Measurements from ENCODE around the gene GRIK4. TPM values are rescaled to one million over a fixed set of nuclear protein-coding genes. Genes with fewer than 3 reads are reported as not detected.

The GRIK4 gene
- polyA plus RNA-seq, 1 of the 3 experiments (the other 2 are of a cell fraction), result 0.03 TPM

GRCh38 chr11:120647681-120648080 is 136.1 kb downstream of the GRIK4 start:
- H3K9me2 ChIP-seq, result no peaks in the 10 kb centered on the region
- no peak overlapping the region for H3K27ac ChIP-seq (ENCODE audit: low read depth in 2 of 2, low read length in 1 of 2)
- no peaks in the 10 kb centered on the region for H3K27me3 ChIP-seq (ENCODE audit: insufficient read depth)
- H3K9me3 ChIP-seq, result no peaks in the 10 kb centered on the region
- ChIA-PET POLR2A (no interaction called here), CTCF (interaction anchor here (0.9 kb wide), 1 partner anchor 137 kb away, joined by 5 read pairs; no protein-coding TSS in a partner anchor)
- peaks cover 0 to 10% of the 10 kb centered on the region in 2 experiments; a peak in 1 of 4 replicates for H3K4me1 ChIP-seq (ENCODE audit: control insufficient read depth in 1 of 2, insufficient read depth in 2 of 2, low read depth in 1 of 2, low read length in 1 of 2)
- H2AFZ ChIP-seq (ENCODE audit: low read depth), result no peak overlapping the region
- 75% methylated on average over 5 of the region's 12 CpGs for WGBS (ENCODE audit: low lambda C conversion rate)
- no peak for DNase-seq
- no peaks in the 10 kb centered on the region for H3F3A ChIP-seq (replicated peaks; ENCODE audit: insufficient read depth)
- H3K4me3 ChIP-seq (ENCODE audit: low read depth in 2 of 2, low read length in 1 of 2), result no peak overlapping the region
- H3K4me2 ChIP-seq, result no peak overlapping the region
- H4K20me1 ChIP-seq (ENCODE audit: insufficient read depth), result no peaks in the 10 kb centered on the region
- no peak for TF ChIP-seq FOXM1 (IDR thresholded peaks at IDR 0.05; ENCODE audit: low read depth)
- TF ChIP-seq TAF1 (IDR thresholded peaks at IDR 0.05; ENCODE audit: borderline replicate concordance, low read depth, low read length), result no peak
- TF ChIP-seq NFIC (IDR thresholded peaks at IDR 0.05; ENCODE audit: borderline replicate concordance), result no peak
- no peak for TF ChIP-seq EZH2phosphoT487 (IDR thresholded peaks at IDR 0.05; ENCODE audit: borderline replicate concordance, low read depth)
- no peak for TF ChIP-seq GATA2 (CRISPR knock-in tag; IDR thresholded peaks at IDR 0.05)
- TF ChIP-seq TCF12 (IDR thresholded peaks at IDR 0.05), result no peak
- TF ChIP-seq POLR2AphosphoS5 (IDR thresholded peaks at IDR 0.05; ENCODE audit: low read depth, low read length), result no peak
- no peak for TF ChIP-seq RXRA (IDR thresholded peaks at IDR 0.05; ENCODE audit: borderline replicate concordance, low read depth)
- TF ChIP-seq TEAD4 (IDR thresholded peaks at IDR 0.05; ENCODE audit: borderline replicate concordance, insufficient read depth), result no peak
- TF ChIP-seq NRF1 (IDR thresholded peaks at IDR 0.05; ENCODE audit: low read depth, low read length), result no peak
- no peak for TF ChIP-seq RFX5 (IDR thresholded peaks at IDR 0.05; ENCODE audit: low read length)
- H3K79me2 ChIP-seq (ENCODE audit: insufficient read depth), result no peaks in the 10 kb centered on the region
- no peaks in the 10 kb centered on the region for H3K36me3 ChIP-seq (replicated peaks in 1 of 2; ENCODE audit: control insufficient read depth in 1 of 2, insufficient read depth in 2 of 2, low read length in 1 of 2)
- H3K9ac ChIP-seq, result no peak overlapping the region

- Histone ChIP-seq H3K27ac (ENCODE audit: low read depth in 2 of 2, low read length in 1 of 2) (no peak overlapping the region), H3F3A (replicated peaks; ENCODE audit: insufficient read depth) (no peaks in the 10 kb centered on the region), H3K4me3 (ENCODE audit: low read depth in 2 of 2, low read length in 1 of 2) (no peak overlapping the region), H4K20me1 (ENCODE audit: insufficient read depth) (no peaks in the 10 kb centered on the region), H3K9me2 (no peaks in the 10 kb centered on the region), H3K36me3 (replicated peaks in 1 of 2; ENCODE audit: control insufficient read depth in 1 of 2, insufficient read depth in 2 of 2, low read length in 1 of 2) (no peaks in the 10 kb centered on the region), H3K9ac (no peak overlapping the region), H3K79me2 (ENCODE audit: insufficient read depth) (no peaks in the 10 kb centered on the region), H2AFZ (ENCODE audit: low read depth) (no peak overlapping the region), H3K4me1 (ENCODE audit: control insufficient read depth in 1 of 2, insufficient read depth in 2 of 2, low read depth in 1 of 2, low read length in 1 of 2) (peaks cover 0 to 8% of the 10 kb centered on the region in 2 experiments; a peak in 1 of 4 replicates), H3K27me3 (ENCODE audit: insufficient read depth) (no peaks in the 10 kb centered on the region), H3K9me3 (no peaks in the 10 kb centered on the region), H3K4me2 (no peak overlapping the region)
- TF ChIP-seq YY1 (IDR thresholded peaks at IDR 0.05; ENCODE audit: low read depth) (no peak), FOXJ3 (CRISPR knock-in tag; IDR thresholded peaks at IDR 0.05) (no peak), TEAD4 (IDR thresholded peaks at IDR 0.05; ENCODE audit: borderline replicate concordance, insufficient read depth) (no peak)
- ChIA-PET POLR2A (no interaction called here), CTCF (interaction anchor here (0.9 to 2.2 kb wide), 4 partner anchors 36 to 546 kb away, joined by 3 to 15 read pairs (median 4); no protein-coding TSS in a partner anchor)
- 37% methylated on average over 5 of the region's 6 CpGs for WGBS (ENCODE audit: low lambda C conversion rate)
- no peak for DNase-seq
Measured at GRCh38 chr11:120648771-120649170, 137.2 kb downstream of the GRIK4 start.

- Histone ChIP-seq H3K4me2 (no peak overlapping the region), H3K27me3 (ENCODE audit: insufficient read depth) (no peaks in the 10 kb centered on the region), H3K9me2 (no peaks in the 10 kb centered on the region), H2AFZ (ENCODE audit: low read depth) (no peak overlapping the region), H3K4me1 (ENCODE audit: control insufficient read depth in 1 of 2, insufficient read depth in 2 of 2, low read depth in 1 of 2, low read length in 1 of 2) (peaks cover 0 to 8% of the 10 kb centered on the region in 2 experiments; a peak in 1 of 4 replicates), H3K9ac (no peak overlapping the region), H3K9me3 (no peaks in the 10 kb centered on the region), H3K27ac (ENCODE audit: low read depth in 2 of 2, low read length in 1 of 2) (no peak overlapping the region), H3K36me3 (replicated peaks in 1 of 2; ENCODE audit: control insufficient read depth in 1 of 2, insufficient read depth in 2 of 2, low read length in 1 of 2) (no peaks in the 10 kb centered on the region), H3K79me2 (ENCODE audit: insufficient read depth) (no peaks in the 10 kb centered on the region), H3F3A (replicated peaks; ENCODE audit: insufficient read depth) (no peaks in the 10 kb centered on the region), H3K4me3 (ENCODE audit: low read depth in 2 of 2, low read length in 1 of 2) (no peak overlapping the region), H4K20me1 (ENCODE audit: insufficient read depth) (no peaks in the 10 kb centered on the region)
- DNase-seq, result no peak
- 46% methylated on average over 5 of the region's 5 CpGs for WGBS (ENCODE audit: low lambda C conversion rate)
- ChIA-PET CTCF (interaction anchor here (0.9 to 2.2 kb wide), 4 partner anchors 11 to 545 kb away, joined by 3 to 15 read pairs (median 4); no protein-coding TSS in a partner anchor), POLR2A (no interaction called here)
- no peak for TF ChIP-seq REST (IDR thresholded peaks at IDR 0.05; ENCODE audit: low read depth, low read length)
Measured at GRCh38 chr11:120649316-120649715, 137.8 kb downstream of the GRIK4 start.

Data from SK-N-SH (cell line).